HG02623 (cell line): Measurements from ENCODE around the gene GRK2.

ENCODE experiments used
- ATAC-seq: cut with Tn5 transposase; IDR thresholded peaks from one replicate; pipeline ENCODE4 v1.9.1; 2021; ENCODE audit warnings: moderate library complexity; ENCODE audit not compliant: unreplicated experiment

GRK2 gene

GRCh38 chr11:67269401-67270255, 3.4 kb downstream of the GRK2 start:
- ATAC-seq = no peak

- ATAC-seq = no peak
Observed at GRCh38 chr11:67270256-67271204, 4.3 kb downstream of the GRK2 start.

DNA sequence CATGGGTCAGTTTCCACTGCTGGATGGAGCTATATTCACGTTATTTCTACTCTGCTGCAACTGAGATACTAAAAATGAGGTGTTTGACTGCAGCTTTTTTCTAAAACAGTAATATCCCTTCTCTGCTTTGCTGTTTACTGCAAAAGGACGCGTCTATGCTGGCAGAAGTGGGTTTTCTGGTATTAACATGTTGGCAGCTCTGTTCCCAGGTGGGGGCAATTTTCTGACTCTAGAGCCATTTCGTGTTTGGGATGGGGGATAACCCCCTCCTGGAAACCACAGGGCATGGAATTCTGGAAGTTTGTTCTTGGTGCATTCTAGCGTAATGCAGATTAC, 4.9 kb downstream of the GRK2 start:
- no peak for ATAC-seq

- no peak for ATAC-seq
Observed at GRCh38 chr11:67271541-67272284, 5.4 kb downstream of the GRK2 start.

- ATAC-seq = no peak
Observed at GRCh38 chr11:67272327-67273259, 6.3 kb downstream of the GRK2 start.

- ATAC-seq = no peak
Observed at GRCh38 chr11:67273260-67273990, 7.2 kb downstream of the GRK2 start.

GRCh38 chr11:67274768-67275605, 8.7 kb downstream of the GRK2 start:
- ATAC-seq = no peak

GRCh38 chr11:67275606-67276409, 9.5 kb downstream of the GRK2 start:
- ATAC-seq = no peak

DNA sequence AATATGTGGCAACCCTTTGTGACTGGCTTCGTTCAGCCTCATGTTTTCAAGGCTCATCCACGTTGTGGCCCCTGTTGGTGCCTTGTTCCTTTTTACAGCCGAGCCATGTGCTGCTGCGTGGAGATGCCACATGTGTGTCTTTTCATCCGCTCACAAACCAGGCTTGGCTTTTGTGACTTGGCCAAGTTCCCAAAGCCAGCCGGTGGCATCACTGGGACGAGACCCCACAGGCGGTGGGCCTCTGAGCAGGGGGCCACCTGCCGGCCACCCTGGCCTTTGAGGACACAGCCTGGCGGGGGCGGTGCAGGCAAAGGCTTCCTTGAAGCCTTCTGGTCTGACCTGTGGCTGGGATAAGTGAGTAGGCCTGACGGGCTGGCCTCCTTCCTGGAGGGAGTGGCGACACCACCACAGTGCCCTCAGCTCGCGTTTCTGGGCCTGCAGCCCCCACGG, 10.5 kb downstream of the GRK2 start:
- no peak for ATAC-seq

DNA sequence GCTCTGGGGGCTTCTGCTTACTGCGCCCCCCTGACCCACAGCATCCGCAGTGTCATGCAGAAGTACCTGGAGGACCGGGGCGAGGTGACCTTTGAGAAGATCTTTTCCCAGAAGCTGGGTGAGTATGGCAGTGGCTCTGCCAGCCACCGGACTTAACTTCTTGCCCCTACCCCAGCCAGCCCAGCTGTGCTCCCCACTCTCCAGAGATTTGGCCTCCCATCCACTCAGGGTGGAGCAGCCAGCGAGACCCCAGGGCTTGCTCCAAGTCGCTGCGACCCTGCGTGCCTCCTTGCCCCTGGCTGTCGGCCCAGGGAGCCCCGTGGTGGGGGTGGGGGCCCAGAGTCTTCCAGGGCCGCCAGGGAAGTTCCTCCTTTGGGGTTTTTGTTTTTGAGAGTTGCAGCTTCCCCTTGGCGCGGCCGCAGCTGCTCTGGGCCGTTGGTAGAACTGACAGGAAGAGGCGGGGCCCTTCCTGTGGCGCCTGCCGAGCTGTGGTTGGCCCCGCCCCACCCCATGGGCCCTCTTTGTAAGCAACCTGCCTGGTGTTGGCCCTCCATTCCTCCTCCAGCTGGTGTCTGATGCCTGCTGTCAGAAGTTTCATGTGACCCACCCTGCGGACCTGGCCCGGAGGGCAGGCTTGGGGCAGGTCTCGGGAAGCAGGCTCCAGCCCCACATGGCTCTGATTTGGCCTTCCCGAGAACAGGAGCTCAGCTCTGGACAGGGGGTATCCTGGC, 11.1 kb downstream of the GRK2 start:
- peak; percentile 67 for ATAC-seq

DNA sequence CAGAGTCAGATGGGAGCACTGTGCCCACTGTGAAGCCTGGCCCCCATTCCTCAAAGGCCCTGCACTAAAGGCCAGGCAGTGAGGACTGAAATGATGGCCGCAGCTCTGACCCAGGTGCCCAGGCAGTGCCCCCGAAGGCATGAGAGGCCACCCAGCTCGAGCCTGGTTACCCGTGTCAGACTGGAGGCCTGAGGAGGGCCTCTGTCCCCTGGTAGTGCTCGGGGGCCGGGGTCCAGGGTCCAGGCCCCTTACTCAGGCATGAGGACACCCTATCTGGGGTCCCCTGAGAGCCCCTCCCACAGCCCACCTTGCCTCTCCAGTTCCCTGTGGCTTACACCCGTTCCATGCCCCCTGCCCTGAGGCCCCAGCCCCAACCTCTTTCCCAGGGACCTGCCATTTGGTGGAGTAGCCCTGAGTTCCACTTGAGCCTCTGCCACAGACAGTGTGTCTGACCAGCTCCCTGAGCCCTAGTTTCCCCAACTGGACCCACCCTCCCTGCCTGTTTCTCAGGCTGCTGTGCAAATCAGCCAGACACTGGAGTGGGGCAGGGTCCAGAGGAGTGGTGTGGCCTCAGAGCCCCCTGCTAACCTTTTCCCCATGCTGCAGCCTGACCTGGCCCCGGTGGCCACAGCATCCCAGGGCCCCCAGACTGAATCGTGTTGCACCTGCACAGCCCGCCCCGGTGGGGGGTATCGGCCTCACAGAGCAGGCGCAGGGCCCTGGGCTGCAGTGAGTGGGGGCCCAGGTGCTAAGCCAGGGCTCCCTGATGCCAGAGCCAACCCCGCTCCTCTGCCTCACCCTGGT, 12.1 kb downstream of the GRK2 start:
- no peak for ATAC-seq

DNA sequence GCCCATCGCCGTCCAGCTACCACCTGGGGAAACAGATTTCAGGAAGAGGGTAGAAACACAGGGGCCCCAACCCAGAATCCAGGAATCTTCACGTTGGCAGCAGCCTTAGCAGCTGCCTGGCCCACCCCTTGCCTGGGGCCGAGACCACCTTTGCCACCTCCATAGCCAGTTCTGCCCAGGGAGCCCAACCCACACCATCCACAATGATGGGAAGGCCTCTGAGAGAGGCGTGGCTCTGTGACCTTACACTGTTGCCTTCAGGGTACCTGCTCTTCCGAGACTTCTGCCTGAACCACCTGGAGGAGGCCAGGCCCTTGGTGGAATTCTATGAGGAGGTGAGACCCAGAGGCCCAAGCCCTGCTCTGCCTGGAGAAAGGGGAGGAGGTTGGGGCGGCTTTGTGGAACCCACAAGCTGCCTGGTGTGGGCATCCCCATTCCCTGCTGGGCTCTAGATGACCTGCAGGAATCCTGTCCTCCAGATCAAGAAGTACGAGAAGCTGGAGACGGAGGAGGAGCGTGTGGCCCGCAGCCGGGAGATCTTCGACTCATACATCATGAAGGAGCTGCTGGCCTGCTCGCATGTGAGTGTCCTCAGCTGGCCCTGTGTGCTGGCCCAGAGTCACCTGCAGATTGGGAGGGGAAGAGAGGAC, 12.8 kb downstream of the GRK2 start:
- no peak for ATAC-seq

- no peak for ATAC-seq
Observed at GRCh38 chr11:67279589-67280340, 13.5 kb downstream of the GRK2 start.

- no peak for ATAC-seq
Observed at GRCh38 chr11:67280341-67280787, 14.1 kb downstream of the GRK2 start.
